ENCODE data around the gene GTPBP10.

GTPBP10 gene

DNA sequence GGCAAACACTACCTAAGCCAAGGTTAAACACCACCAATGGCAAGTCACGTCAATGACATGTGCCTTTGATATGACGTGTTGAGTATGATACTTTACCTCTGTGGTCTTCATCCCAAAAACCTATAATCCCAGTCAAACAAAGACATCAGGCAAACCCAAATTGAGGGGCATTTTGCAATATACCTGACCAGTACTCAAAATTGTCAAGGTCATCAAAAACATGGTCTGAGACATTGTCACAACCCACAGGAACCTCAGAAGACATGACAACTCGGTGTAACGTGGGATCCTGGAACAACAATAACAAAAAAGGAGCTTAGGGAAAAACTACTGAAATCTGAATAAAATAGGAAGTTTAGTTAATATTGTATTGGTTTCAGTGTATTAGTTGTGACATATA lies 32.6 kb upstream of the GTPBP10 start:
- H3K27me3 ChIP-seq (ENCODE audit: insufficient read depth, poor library complexity, severe bottlenecking): no peaks in the 10 kb centered on the region
- TF ChIP-seq, protein P1, sequence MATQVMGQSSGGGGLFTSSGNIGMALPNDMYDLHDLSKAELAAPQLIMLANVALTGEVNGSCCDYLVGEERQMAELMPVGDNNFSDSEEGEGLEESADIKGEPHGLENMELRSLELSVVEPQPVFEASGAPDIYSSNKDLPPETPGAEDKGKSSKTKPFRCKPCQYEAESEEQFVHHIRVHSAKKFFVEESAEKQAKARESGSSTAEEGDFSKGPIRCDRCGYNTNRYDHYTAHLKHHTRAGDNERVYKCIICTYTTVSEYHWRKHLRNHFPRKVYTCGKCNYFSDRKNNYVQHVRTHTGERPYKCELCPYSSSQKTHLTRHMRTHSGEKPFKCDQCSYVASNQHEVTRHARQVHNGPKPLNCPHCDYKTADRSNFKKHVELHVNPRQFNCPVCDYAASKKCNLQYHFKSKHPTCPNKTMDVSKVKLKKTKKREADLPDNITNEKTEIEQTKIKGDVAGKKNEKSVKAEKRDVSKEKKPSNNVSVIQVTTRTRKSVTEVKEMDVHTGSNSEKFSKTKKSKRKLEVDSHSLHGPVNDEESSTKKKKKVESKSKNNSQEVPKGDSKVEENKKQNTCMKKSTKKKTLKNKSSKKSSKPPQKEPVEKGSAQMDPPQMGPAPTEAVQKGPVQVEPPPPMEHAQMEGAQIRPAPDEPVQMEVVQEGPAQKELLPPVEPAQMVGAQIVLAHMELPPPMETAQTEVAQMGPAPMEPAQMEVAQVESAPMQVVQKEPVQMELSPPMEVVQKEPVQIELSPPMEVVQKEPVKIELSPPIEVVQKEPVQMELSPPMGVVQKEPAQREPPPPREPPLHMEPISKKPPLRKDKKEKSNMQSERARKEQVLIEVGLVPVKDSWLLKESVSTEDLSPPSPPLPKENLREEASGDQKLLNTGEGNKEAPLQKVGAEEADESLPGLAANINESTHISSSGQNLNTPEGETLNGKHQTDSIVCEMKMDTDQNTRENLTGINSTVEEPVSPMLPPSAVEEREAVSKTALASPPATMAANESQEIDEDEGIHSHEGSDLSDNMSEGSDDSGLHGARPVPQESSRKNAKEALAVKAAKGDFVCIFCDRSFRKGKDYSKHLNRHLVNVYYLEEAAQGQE (IDR thresholded peaks at IDR 0.05; ENCODE audit: insufficient replicate concordance, low read depth): no peak
- TF ChIP-seq, protein P2, sequence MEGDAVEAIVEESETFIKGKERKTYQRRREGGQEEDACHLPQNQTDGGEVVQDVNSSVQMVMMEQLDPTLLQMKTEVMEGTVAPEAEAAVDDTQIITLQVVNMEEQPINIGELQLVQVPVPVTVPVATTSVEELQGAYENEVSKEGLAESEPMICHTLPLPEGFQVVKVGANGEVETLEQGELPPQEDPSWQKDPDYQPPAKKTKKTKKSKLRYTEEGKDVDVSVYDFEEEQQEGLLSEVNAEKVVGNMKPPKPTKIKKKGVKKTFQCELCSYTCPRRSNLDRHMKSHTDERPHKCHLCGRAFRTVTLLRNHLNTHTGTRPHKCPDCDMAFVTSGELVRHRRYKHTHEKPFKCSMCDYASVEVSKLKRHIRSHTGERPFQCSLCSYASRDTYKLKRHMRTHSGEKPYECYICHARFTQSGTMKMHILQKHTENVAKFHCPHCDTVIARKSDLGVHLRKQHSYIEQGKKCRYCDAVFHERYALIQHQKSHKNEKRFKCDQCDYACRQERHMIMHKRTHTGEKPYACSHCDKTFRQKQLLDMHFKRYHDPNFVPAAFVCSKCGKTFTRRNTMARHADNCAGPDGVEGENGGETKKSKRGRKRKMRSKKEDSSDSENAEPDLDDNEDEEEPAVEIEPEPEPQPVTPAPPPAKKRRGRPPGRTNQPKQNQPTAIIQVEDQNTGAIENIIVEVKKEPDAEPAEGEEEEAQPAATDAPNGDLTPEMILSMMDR (IDR thresholded peaks at IDR 0.05; ENCODE audit: insufficient read depth, low read length): no peak
- no peak for TF ChIP-seq GABPA (IDR thresholded peaks at IDR 0.05; ENCODE audit: low read depth)
- TF ChIP-seq SPI1 (IDR thresholded peaks at IDR 0.05; ENCODE audit: borderline replicate concordance, low read depth): no peak
- no peak for TF ChIP-seq POLR2AphosphoS5 (IDR thresholded peaks at IDR 0.05; ENCODE audit: low read depth)

DNA sequence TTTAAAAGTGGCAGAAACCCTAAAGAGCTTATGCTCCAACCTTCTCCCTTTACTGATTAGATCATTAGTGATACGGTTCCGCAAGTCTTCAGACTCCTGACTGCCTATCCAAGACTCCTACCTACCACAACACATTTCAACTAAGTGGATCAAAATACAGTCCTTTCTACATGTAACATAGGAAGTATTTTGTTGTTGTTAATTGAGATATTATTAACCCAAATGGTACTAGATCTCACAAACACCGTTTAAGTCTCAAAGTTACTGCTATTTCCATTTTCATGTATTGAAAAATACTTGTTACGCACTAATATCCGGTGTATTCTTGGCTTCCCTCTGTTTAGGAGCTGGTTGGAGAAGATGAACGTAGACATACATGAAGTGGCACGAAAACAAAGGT lies 26.5 kb upstream of the GTPBP10 start:
- Histone ChIP-seq H3K27ac (replicated peaks) (no peak overlapping the region), H3K4me3 (replicated peaks; ENCODE audit: insufficient read depth, low read length) (no peak overlapping the region), H3K27me3 (ENCODE audit: insufficient read depth, poor library complexity, severe bottlenecking) (peaks cover 22% of the 10 kb centered on the region)
- DNase-seq (ENCODE audit: low read depth in 1 of 2, low spot score in 1 of 2): no peak
- TF ChIP-seq, protein P2 (IDR thresholded peaks at IDR 0.05; ENCODE audit: insufficient read depth, low read length): no peak

More for the DNA sequence above, 32.6 kb upstream of the GTPBP10 start:
- H3K27ac ChIP-seq (replicated peaks): no peak overlapping the region
- no peak overlapping the region for H3K4me3 ChIP-seq (replicated peaks; ENCODE audit: insufficient read depth, low read length)
- DNase-seq (ENCODE audit: low read depth in 1 of 2, low spot score in 1 of 2): no peak

DNA sequence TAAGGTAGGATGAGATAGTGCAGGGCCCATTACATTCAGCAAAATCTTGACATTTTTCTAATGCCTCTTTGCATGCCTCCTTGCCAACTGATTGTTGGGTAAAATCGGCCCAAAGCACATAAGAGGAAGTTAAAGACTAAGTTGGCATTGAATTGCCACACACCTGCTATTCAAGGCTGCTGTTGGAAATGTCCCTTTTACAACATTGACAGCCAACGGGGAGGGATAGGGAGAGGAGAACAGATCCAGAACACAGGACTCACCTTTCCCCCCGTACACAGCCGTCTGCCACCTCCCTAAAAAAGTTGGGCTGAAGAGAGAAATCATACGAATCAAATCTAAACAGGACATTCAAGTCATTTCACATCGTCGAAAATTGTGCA lies 26.1 kb upstream of the GTPBP10 start:
- peaks cover 22% of the 10 kb centered on the region for H3K27me3 ChIP-seq (ENCODE audit: insufficient read depth, poor library complexity, severe bottlenecking)
- TF ChIP-seq POLR2AphosphoS5 (IDR thresholded peaks at IDR 0.05; ENCODE audit: low read depth) (no peak), GABPA (IDR thresholded peaks at IDR 0.05; ENCODE audit: low read depth) (no peak), SPI1 (IDR thresholded peaks at IDR 0.05; ENCODE audit: borderline replicate concordance, low read depth) (no peak)
- TF ChIP-seq, protein P2 (IDR thresholded peaks at IDR 0.05; ENCODE audit: insufficient read depth, low read length): no peak
- TF ChIP-seq, protein P1 (IDR thresholded peaks at IDR 0.05; ENCODE audit: insufficient replicate concordance, low read depth): no peak
- DNase-seq (ENCODE audit: low read depth in 1 of 2, low spot score in 1 of 2): peak in 1 of 2 experiments; percentile 51
- peak overlapping the region; percentile 27 for H3K4me3 ChIP-seq (replicated peaks; ENCODE audit: insufficient read depth, low read length)
- no peak overlapping the region for H3K27ac ChIP-seq (replicated peaks)

DNA sequence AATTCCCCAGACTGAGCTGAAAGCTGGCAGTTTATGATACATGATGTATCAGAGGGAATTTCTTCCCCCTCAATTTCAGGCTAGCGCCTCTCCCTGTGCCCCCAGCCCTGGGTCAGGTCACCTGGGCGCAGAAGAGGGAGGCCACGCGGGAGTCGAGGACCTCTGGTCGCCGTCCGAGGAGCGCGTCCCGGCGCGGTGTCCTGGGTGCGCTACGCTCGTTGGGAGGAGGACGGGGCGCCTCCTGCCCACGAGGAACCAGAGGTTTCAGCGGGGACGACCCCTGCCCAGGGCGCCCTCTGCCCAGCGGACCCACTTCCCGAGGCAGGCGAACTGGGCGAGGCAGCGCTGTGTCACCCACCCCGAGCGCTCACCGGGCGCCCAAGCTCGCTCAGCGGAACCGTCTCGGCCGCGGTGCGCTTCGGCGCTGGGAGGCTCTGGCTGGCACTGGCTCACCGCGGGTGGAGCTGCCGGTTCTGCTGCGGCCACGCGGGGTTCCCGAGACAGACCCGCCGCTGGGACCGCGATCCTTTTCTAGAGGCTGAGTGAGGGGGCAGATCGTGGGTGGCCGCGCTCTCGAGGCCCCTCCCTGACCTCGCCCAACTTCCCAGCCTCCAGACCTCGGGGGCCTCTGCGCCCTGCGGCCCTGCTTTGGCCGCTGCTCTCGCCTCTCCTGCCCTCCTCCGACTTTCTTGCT lies 25.6 kb upstream of the GTPBP10 start, which contains the start of gene FAM237B:
TSS of gene FAM237B (minus strand) at position 504 of the 694 bp plus-strand sequence. CDS start 1,556 bp downstream, outside the sequence.
- DNase-seq (ENCODE audit: low read depth in 1 of 2, low spot score in 1 of 2): no peak
- TF ChIP-seq GABPA (IDR thresholded peaks at IDR 0.05; ENCODE audit: low read depth): no peak
- TF ChIP-seq SPI1 (IDR thresholded peaks at IDR 0.05; ENCODE audit: borderline replicate concordance, low read depth): no peak
- TF ChIP-seq, protein P1 (IDR thresholded peaks at IDR 0.05; ENCODE audit: insufficient replicate concordance, low read depth): no peak
- Histone ChIP-seq H3K27me3 (ENCODE audit: insufficient read depth, poor library complexity, severe bottlenecking) (peaks cover 22% of the 10 kb centered on the region), H3K4me3 (replicated peaks; ENCODE audit: insufficient read depth, low read length) (peak within 1 kb of the TSS; percentile 27), H3K27ac (replicated peaks) (no peak within 1 kb of the TSS)
